Stimulated activated CD4-positive, alpha-beta T cell treated with anti-CD3 and anti-CD28 coated beads, Interleukin-12 subunit alpha, Interleukin-12 subunit beta, amount 100 ng/mL, for 4 hours (primary cell): Measurements from ENCODE around the gene CTSZ.
A peak's percentile ranks its signal among the peaks of the same experiment; 100 is the strongest.
"Not testable (repeated sequence)": the region's sequence is repeated elsewhere in the genome, so short reads cannot be mapped to it uniquely, and the experiment has no call there.

Experiments
- DNase-seq: peaks from one replicate; pipeline ENCODE4 v3.0.0-alpha.2; 2020

The CTSZ gene

DNA sequence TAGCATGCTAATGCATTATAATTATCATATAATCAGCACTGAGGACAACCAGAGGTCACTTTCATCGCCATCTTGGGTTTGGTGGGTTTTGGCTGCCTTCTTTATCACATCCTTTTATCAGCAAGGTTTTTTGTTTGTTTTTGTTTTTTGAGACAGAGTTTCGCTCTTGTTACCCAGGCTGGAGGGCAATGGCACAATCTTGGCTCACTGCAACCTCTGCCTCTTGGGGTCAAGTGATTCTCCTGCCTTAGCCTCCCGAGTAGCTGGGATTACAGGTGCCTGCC is 4.8 kb upstream of the CTSZ start:
- not testable (repeated sequence) for DNase-seq

DNA sequence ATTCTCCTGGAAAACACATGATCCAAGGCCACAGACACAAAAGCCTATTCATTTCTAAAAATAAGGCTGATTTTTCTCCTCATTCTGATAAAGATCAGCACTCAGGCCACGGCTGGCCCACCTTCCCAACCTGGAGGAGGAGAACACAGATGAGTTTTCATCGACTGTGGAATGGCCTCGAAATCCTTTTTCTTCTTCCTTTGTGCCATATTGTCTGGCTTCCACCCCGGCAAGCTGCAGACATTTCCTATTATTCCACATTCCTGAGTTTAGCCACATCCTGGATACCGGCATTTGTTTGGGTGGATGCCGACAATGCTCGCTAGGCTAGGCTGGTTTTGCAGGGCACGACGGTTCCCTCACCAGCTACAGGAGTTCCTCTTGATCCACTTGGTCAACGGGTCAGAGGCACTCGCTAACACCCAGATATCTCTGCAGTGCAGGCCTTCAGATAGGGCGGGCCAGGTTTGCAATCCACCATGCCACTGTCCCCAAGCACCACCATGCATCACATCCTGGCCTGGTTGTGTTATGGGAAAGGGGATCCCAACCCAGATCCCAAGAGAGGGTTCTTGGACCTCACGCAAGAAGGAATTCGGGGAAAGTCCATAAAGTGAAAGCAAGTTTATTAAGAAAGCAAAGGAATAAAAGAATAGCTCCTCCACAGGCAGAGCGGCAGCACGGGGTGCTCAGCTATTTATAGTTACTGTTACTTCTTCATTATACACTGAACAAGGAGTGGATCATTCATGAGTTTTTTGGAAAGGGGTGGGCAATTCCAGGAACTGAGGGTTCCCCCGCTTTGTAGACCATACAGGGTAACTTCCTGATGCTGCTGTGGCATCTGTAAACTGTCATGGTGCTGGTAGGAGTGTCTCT is 4.2 kb upstream of the CTSZ start:
- no peak for DNase-seq

DNA sequence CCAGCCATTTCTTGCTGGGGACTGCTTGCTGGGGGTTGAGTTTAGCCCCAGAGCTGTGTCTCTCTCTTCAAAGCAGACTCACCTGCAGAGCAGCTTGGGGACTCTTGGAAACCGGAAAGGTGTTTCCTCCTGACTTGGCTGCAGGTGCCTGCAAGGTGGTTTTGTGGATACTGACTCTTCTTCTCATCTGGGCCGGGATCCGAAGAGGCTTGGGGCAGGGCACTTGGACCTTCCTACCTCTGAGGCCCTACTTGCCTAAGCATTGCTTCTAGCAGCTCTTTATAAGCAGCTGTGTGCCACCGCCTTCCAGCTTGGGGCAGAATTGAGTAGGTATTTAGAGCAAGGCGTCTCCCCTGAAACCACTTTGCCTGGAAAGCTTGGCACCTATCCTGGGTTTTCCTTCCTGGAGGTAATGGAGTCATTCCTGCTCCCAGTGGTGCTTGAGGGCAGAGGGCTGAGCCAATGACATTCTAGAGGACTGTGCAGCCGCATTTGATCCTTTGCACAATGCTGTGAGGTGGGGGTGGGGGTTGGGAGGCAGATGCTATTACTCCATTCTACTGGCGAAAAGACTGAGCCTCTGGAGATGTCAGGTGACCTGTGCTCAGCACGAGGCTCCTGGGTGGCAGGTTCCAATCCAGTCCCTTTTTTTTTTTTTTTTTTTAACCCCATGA is 3.4 kb upstream of the CTSZ start:
- no peak for DNase-seq

DNA sequence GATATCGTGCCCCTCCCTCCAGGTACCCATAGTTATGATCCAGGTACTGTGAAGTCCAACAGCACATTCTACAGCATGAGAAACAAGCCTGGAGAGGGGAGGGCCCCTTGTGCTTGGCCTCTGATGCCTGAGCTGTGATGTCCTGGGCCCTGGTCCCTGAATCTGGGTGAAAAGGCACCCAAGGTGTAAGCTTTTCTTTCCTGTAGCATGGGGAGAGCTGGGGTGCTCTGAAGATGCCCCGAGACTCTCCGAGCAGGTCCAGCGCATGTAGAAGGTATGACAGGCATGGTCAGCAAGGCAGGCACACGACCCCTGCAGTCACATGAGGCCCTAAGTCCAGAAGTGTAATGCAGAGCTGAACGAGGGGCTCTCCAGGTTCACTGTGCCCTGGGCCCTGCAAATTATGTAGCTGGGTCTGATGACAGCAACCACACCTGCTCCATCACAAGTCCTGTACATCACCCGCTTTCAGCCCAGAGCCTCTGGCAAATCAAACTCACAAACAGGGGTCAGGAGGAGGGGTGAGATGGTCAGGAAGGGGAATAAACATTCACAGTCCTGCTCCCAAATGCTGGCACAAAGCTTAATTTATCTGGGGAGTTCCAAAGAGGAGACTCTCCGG is 1.8 kb upstream of the CTSZ start:
- no peak for DNase-seq

DNA sequence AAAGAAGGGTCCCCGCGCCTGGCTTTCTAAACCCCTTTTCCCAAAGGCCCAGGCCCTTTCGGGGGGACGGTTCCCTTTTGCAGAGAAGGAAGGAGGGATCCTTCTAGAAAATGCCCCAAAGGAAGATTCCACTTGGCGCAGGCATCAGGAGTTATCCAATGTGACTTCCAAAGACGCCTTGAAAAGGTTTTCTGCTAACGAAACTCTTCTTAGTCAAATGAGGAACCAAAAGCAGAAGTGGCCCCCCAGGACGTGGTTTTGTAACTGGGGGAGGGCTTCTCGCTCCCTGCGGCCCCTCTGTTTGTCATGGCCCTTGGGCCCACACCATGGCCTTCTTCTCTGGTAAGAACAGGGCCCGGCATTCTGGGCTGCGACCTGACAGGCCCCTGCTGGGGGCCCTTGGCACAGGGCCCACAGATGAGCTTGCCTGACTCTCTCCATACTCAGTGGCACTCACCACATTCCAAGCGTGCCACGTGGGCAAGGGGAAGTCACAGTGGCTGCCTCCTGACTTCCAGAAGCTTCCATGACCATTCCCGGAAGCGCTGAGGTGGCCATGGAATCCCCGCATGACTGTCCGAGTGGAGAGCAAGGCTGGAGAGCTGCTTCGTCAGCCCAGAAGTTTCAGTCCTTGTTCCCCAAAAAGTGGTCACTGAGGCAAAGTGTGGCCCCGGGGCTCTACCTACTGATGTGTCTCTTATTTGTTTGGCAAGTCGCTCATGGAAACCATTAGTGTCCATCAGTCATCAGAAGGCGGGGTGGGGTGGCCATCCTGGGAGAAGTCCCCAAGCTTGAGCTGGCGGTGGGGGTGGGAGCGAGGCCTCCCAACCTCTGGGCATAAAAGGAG is 834 bp upstream of the CTSZ start:
- DNase-seq, result no peak

DNA sequence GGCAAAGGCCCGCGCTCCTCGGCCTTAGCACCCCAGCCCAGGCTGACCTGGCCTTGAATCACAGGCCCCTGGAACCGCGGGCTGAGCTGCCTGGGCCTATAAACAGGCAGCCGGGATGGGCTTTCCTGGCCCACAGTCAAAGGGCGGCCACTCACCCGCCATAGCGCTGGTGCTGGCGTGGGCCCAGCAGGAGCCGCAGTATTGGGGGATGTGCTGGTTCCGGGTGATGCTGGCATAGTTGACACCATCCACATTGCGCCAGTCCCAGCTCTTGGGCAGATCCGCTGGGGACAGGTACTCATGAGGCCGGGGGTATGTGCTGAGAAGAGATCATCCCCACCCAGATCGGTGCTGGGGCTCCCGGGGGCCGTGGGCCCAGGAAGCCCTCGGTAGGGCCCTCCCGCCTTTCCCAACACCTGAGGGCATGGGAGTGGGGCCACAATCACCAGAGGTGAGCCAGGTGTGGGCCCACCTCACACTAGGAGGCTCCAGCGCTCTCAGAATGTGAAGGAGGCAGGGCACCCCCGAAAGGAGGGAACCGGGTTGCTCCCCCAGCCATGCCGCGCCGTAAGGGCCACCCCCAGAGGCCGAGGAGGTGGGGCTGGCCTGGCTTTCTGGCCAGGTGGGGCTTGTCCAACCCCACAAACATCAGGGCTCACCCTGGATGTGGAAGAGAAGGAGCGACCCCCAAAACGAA is 739 bp downstream of the CTSZ start:
- no peak for DNase-seq

DNA sequence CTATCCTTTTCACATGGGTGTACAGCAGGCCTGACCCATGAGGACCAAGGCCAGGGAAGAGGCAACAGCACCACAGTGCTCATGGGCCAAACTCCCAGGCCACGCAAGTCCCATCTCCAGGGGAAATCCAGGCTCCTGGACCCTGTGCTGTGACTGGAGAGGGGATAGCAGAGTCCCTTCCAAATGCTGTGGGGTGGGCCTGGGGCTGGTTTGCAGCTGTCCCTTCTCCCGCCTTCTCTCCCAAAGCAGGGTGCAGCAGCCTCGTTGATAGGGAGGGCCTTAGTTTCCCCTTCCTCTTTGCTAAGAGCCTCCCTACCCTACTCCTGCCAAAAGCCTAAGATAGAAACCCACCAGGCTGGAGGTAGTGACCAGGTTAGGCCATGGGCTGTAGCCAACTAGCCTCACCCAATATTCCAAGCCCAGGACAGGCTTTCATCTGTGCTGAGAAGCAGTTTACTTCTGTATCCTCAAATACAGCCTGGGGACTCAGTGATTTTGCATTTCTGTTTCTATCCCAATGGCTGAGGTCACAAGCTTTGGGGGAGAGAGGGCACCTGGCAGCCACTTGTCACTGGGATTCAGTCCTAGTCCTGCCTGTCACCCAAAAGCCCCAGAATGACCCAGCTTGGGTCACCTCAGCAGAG is 1.4 kb downstream of the CTSZ start:
- no peak for DNase-seq

DNA sequence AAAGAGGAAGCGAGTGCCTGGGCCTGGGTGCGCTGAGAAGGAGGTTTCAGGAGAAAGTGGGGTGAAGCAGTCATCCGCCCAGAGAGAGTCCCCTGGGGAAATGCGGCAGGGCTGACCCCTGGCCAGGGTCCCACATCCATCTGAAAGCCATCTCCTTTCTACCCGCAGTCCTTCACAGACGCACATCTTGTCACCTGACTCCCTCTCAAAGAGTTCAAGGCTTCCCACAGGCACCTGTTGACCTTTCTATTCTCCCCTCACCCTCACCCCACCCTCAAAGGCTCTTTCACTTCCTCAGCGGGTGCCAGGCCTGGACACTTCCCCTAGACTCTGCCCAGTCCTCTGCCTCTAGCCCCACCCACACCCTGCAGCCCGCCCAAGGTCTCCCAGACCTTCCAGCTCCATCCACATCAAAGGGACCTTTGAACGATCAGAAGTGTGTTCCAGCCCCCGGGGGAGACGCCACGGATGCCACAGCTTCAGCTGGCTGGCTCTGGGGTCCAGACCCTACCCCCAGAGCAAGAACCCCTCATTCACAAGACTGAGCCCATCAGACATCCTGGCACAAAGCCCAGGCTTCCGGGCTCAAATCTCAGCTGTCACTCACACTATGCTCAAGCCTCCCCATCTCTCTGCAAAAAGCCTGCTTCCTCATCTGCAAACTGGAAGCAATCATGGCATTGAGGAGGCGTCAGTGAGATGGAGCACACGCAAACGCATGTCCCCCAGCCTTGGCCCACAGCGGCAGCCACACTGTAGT is 2.1 kb downstream of the CTSZ start:
- no peak for DNase-seq

DNA sequence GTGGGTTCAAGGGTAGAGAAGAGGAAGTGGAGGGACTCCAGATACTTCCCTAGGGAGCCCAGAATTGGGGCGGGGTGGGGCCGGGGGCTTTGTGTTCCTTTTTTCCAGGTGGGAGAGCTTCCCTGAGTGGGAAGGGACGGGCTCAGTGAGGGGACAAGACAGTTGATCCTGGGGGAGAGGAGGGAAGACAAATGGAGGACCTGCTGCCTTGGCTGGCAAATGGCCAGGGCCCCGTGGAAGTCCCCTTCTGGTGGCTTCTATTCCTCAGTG is 2.6 kb downstream of the CTSZ start:
- DNase-seq, result peak; percentile 39

DNA sequence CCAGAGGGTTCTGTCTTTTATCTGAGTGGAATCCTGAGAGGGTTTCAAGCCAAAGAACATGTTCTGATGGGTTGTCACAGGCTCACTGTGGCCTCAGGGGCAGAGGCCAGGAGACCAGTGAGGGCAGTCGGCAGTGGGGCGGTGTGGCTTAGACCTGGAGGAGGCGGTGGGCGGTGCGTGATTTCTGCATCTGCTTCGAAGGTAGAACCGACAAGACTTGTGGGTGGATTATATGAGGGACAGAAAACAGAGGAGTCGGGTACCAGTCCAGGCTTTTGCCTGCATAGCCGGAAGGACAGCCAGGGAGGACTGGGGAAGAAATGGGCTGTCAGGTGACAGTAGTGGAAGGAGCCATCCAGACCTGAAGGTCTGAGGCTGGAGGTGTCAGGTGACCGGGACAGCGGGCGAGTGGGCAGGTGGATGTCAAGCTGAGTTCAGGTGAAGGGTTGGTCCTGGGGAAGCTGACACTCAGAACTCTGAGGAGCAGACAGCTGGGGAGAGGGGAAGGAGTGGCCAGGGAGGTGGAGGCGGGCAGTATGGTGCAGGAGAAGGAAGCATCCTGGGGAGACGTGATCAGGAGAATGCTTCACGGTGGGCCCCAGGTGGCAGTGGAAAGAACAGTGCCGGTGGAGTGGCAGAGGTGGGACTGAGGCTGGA is 3.1 kb downstream of the CTSZ start:
- DNase-seq, result no peak

DNA sequence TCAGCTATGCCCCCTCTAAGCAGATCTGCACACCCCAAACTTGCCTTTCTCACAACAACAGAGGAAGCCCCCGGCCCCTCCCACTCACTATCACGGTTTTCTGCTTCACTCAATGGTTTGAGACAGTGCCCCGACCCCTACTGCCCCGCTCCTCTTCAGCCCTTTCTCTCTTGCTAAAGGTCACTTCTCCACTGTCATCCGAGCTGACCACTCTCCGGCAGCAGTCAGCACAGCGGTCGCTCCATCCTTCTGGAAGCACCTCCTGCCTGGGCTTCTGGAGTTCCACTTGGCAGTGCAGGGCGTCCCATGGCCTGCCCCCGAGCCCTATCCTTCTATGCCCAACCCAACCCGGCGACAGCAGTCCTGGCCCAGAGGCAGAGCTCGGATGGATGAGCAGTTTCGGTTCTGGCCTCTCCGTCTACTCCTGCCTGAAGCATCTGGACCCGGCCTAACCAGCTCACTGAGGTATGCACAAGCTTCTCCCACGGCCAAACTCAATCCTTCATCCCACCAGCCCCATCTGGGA is 4.1 kb downstream of the CTSZ start:
- DNase-seq, result no peak

DNA sequence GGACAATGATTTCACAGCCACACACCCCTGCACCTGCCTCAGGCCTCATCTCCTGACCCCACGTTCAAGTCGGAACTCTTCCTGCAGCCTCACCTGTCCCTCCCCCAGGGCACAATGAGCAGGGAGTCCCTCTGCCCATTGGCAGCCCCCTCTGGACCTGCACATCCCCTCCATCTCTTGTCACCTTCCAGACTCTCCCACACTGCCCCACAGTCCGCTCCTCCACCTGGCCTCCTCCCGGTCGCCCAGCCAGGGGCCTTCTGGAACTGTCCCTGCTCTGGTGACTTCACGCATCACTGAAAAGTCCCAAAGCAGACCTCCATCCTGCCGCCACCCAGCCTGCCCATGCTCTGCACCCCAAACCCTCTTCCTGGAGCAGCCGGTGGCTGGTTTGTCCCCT is 4.7 kb downstream of the CTSZ start:
- no peak for DNase-seq

DNA sequence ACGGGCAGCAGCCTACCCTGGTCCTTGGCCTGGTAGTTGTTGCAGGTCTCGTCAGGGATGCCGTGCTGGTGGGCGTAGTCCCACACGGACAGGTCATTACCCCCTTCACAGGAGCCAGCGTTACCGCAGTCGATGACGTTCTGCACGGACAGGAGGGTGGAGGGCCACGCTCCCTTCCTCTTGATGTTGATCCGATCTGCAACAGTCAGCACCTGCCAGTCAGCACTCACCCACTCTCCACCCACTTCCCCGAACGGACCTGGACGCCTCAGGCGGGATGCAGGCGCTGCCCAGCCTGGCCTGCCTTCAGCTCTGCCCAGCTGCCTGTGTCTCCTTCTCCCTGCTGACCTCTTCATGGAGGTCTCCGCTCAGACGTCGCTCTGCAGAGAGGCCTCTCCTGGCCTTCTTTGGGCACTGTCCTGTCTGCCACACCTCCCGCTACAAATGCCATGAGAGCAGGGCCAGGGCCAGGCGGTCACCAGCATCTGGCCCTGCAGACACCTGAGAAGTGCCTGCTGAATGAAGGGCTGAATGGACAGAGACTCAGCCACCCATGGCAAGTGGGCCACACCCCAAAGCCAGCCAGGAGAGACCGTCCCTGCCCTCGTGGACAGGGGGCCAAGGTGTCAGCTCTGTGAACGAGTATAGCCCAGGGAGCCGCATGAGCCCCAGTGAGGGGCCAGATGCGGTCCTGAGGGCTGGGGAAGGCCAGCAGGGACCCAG is 5.4 kb downstream of the CTSZ start:
- no peak for DNase-seq

DNA sequence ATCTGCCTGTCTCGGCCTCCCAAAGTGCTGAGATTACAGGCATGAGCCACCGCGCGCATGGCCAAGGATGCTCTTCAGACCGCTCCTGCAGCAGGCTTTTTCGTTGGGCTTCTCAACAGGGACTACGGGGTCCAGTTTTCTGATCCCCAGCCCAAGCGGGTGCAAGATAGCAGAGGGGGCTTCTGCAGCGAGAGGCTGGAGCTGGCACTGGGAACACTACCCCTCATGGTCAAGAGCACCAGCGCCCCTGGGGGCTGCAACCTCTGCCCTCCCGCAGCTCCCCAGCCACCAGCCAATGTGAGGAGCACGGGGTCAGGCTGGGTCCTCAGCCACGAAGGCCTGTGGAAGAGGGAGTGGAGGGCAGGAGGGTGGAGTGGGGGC is 6.0 kb downstream of the CTSZ start:
- DNase-seq, result no peak

DNA sequence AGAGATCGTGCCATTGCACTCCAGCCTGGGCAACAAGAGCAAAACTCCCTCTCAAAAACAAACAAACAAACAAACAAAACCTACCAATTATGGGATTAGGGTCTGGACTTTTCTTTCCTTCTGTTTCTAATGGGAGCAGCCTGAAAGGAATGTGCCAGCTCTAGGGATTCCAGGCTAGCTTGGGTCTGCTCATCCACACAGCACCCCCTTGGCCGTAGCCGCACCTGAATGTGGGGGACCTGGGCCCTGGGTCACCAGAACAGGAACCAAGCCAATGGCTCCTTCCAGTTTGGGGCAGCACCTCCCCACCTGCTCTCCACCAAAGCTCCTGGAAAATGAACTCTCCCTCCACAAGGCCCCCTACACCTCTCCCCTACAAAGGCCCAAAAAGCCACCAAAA is 6.7 kb downstream of the CTSZ start:
- DNase-seq, result no peak

DNA sequence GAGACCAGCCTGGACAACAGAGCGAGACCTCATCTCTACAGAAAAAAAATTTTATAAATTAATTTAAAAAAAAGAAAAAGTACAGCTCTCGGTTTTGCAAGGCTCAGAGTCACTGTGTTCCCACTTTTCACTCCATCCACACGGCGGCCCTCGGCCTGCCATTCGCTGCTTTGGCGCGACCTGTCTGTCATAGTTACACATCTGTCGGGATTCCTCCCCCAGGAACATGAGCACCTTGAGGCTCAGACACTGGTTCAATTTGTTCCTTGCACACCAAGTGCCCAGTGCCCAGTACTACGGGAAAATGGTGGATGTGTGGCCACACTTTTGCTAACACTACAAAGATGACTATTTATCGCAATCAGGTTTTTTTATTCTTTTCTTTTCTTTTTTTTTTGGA is 8.4 kb downstream of the CTSZ start:
- DNase-seq, result no peak

DNA sequence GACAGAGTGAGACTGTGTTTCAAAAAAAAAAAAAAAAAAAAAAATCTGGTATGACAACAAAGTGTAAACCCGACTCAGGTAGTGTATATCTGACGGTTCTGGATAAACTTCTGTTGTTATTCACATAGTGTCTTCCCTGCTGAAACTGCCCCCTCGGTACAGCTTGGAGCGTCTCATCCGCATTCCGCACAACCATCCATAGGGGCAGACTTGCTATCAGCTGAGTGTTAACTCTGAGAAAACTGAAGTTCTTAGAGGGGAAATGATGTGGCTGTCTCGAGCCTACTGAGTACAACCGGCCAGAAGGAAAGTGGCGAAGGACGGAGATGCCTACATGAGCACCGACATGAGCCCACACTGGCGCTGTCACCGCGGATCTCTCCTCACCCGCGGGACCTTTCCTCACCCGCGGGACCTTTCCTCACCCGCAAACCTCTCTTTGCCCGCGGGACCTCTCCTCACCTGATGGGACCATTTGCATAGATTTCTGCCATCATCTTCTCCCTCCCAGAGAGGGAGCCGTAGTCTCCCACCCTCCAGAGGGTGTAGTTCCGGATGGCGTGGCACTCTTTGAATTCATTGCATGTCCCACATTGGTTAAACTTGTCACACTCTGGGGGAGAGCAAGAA is 9.8 kb downstream of the CTSZ start:
- DNase-seq, result no peak

DNA sequence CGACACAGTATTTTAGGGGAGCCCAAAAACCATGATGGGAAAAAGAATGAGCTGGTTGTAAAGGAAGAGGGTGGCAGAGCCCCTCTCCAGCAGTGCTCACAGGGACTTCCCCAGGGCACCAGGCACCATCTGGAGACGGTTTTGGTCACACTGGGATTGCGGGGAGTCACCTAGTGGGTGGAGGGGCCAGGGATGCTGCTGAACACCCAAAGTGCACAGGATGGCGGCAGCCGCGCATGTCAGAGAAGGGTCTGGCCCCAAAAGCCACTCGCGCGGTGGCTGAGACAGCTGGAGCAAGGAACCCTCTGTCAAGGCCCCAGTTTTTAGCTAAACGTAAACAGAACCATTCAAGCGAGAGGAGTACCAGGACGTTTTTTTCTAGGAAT is 10.8 kb downstream of the CTSZ start:
- DNase-seq, result no peak

DNA sequence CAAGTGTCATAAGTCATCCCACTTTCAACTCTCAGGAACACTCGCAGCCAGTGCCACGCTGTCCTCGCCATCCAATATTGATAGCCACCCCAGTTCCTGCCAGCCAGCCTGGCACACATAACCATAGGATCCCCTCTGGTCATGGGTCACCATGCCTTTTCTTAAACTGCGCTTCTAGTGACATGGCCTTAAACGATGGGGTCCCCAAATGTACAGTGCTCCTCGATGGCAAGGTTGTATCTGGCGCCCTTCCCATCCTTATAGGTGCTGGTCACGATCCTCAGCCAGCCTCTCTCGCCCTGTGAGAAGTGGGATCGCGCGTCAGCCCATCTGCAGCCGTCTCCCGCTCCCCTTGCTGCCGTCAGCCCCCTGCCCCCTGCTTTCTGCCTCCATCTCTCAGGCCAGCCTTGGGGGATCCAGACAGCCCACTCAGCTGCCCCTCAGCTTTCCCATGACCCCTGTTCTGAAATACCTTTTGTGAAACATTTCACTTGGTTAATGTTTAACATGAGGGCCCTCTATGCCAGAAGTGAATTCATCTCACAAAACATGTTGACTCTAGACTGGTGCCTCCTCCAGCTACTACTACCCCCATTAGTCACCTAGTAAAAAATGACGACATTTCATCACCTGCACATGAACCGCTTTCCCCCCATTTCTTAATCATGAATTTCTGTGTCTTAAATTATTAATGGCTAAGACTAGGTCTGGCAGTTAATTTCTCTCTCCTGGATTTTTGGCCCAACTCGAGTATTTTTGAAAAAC is 11.4 kb downstream of the CTSZ start:
- no peak for DNase-seq
